SK-N-SH (cell line): ENCODE data around the gene PPIF.

Experiments
- CTCF ChIP-seq: fragments of 200-600 bp; sonication (generic); IDR thresholded peaks from 2 replicates; pipeline ENCODE4 v1.6.1; 2017; ENCODE audit warnings: antibody characterized with exemption, mild to moderate bottlenecking, moderate library complexity
- EP300 ChIP-seq, 2 experiments: IDR thresholded peaks; 2 replicates each; pipeline versions ENCODE4 v1.4.0 to v1.6.1; 2012; ENCODE audit warnings: borderline replicate concordance in 1 of 2, low read depth in 1 of 2, low read length in 1 of 2
- IRF3 ChIP-seq: fragments of 150-350 bp; IDR thresholded peaks from 2 replicates; pipeline ENCODE4 v1.6.1; 2016; ENCODE audit warnings: mild to moderate bottlenecking, low read depth, low read length
- JUND ChIP-seq: IDR thresholded peaks from 2 replicates; pipeline ENCODE4 v1.4.0; 2012
- MAX ChIP-seq: IDR thresholded peaks from 2 replicates; pipeline ENCODE4 v1.4.0; 2012; ENCODE audit warnings: low read depth
- NFIC ChIP-seq: IDR thresholded peaks from 2 replicates; pipeline ENCODE4 v1.4.0; 2012; ENCODE audit warnings: borderline replicate concordance
- POLR2AphosphoS5 ChIP-seq: IDR thresholded peaks from 2 replicates; pipeline ENCODE4 v1.6.1; 2012; ENCODE audit warnings: low read depth, low read length
- RCOR1 ChIP-seq: fragments of 150-350 bp; IDR thresholded peaks from 2 replicates; pipeline ENCODE4 v1.6.1; 2017; ENCODE audit warnings: antibody characterized with exemption, low read length
- SIN3A ChIP-seq: IDR thresholded peaks from 2 replicates; pipeline ENCODE4 v1.6.1; 2012; ENCODE audit warnings: low read depth, mild to moderate bottlenecking, low read length, moderate library complexity, borderline replicate concordance
- TAF1 ChIP-seq: IDR thresholded peaks from 2 replicates; pipeline ENCODE4 v1.6.1; 2012; ENCODE audit warnings: low read depth, mild to moderate bottlenecking, low read length, moderate library complexity, borderline replicate concordance
- TEAD4 ChIP-seq: IDR thresholded peaks from 2 replicates; pipeline ENCODE4 v1.4.0; 2012; ENCODE audit warnings: mild to moderate bottlenecking, borderline replicate concordance; ENCODE audit not compliant: insufficient read depth
- YY1 ChIP-seq: IDR thresholded peaks from 2 replicates; pipeline ENCODE4 v1.4.0; 2012; ENCODE audit warnings: low read depth, mild to moderate bottlenecking
- ZBTB33 ChIP-seq: IDR thresholded peaks from 2 replicates; pipeline ENCODE4 v1.4.0; 2012; ENCODE audit warnings: low read depth, borderline replicate concordance

GRCh38 chr10:79301754-79302530 lies 45.3 kb upstream of the PPIF start:
- TF ChIP-seq MAX (no peak), YY1 (no peak), RCOR1 (no peak), CTCF (no peak), IRF3 (no peak), NFIC (no peak), JUND (no peak), EP300 (IDR thresholded peaks at IDR 0.05; ENCODE audit: borderline replicate concordance in 1 of 2, low read depth in 1 of 2, low read length in 1 of 2) (no peak), POLR2AphosphoS5 (no peak), TEAD4 (no peak), SIN3A (no peak), ZBTB33 (no peak), TAF1 (no peak)
